HepG2 (cell line): Measurements from ENCODE around the gene ZNF146. TPM values are rescaled to one million over a fixed set of nuclear protein-coding genes. Genes with fewer than 3 reads are reported as not detected.

Experiments
- ARID2 ChIP-seq: sonication (generic); formaldehyde crosslinking; IDR thresholded peaks from 2 replicates; pipeline ENCODE4 v1.8.1; 2022; ENCODE audit warnings: mild to moderate bottlenecking, missing genetic modification reagents, borderline replicate concordance
- MAZ ChIP-seq, 2 experiments: sonication (generic) in 1 of 2; formaldehyde crosslinking in 1 of 2; IDR thresholded peaks; 2 replicates each; pipeline versions ENCODE4 v1.5.0 to v1.6.1; 2012 to 2020; ENCODE audit warnings: low read depth in 2 of 2, mild to moderate bottlenecking in 2 of 2, borderline replicate concordance in 1 of 2, improper control_type of control experiment in 1 of 2, low read length in 1 of 2, missing genetic modification reagents in 1 of 2, moderate library complexity in 1 of 2
- NFIC ChIP-seq: IDR thresholded peaks from 2 replicates; pipeline ENCODE4 v1.6.1; 2012; ENCODE audit warnings: mild to moderate bottlenecking, low read length, inconsistent platforms
- PHB2 ChIP-seq: fragments of 450-650 bp; IDR thresholded peaks from 2 replicates; pipeline ENCODE4 v1.6.1; 2018; ENCODE audit not compliant: partially characterized antibody
- ZNF790 ChIP-seq: sonication (generic); formaldehyde crosslinking; IDR thresholded peaks from 2 replicates; pipeline ENCODE4 v1.8.0; 2022; ENCODE audit warnings: missing genetic modification reagents, mild to moderate bottlenecking, borderline replicate concordance
- polyA plus RNA-seq, 8 experiments: library from polyadenylated mRNA; depleted of rRNA in 3 of 8; stranded (reverse) in 7 of 8; unstranded in 1 of 8; fragments of >200 nt; fragmentation: Illumina TruSeq in 4 of 8; extraction: Trizol in 4 of 8; gene quantifications; 2 replicates each; pipeline versions ENCODE4 v1.2.1 to v1.2.3, GENCODE V29; 2011 to 2016; ENCODE audit warnings: low read depth in 4 of 8, missing spikeins in 1 of 8, mixed read lengths in 1 of 8; ENCODE audit not compliant: insufficient read depth in 1 of 8
- total RNA-seq, 5 experiments: library from RNA; depleted of rRNA; stranded (reverse); fragments of >200 nt; fragmentation: Illumina TruSeq; extraction: Trizol; gene quantifications; 2 replicates each; pipeline ENCODE4 v1.2.3, GENCODE V29; 2016; ENCODE audit warnings: low read depth in 1 of 5
- TF ChIP-seq, protein P1 (sequence below): sonication (generic); formaldehyde crosslinking; IDR thresholded peaks from one replicate; pipeline ENCODE4 v1.5.1; 2020; ENCODE audit warnings: mild to moderate bottlenecking, missing genetic modification reagents; ENCODE audit errors: not compliant biosample characterization

The ZNF146 gene
- total and polyA plus RNA-seq, 2 of the 13 experiments (the other 11 are each of a cell fraction or from before 2014, with no cell fraction given) = 28.4 to 52.7 TPM

DNA sequence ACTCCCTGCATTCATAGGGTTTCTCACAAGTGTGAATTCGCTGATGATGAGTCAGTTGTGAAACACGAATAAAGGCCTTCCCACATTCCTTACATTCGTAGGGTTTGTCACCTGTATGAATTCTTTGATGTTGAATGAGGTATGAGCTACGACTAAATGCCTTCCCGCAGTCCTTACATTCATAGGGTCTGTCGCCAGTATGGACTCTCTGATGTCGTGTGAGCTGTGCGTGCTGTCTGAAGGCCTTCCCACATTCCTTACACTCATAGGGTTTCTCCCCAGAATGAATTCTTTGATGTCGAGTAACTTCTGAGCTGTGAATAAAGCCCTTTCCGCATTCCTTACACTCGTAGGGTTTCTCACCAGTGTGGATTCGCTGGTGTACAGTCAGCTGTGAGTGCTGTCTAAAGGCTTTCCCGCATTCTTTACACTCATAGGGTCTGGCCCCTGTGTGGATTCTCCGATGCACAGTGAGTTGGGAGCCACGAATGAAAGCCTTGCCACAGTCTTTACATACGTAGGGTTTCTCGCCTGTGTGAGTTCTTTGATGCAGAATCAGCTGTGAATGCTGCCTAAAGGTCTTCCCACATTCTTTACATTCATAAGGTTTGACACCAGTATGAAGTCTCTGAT is 32.2 kb upstream of the ZNF146 start (continued):
- TF ChIP-seq MAZ (IDR thresholded peaks at IDR 0.05; ENCODE audit: borderline replicate concordance, low read depth, low read length) = no peak
- no peak for TF ChIP-seq MAZ (CRISPR knock-in tag; IDR thresholded peaks at IDR 0.05; ENCODE audit: low read depth)
- TF ChIP-seq NFIC = no peak
- TF ChIP-seq ZNF790 = no peak
- no peak for TF ChIP-seq ARID2
- TF ChIP-seq, protein P1, sequence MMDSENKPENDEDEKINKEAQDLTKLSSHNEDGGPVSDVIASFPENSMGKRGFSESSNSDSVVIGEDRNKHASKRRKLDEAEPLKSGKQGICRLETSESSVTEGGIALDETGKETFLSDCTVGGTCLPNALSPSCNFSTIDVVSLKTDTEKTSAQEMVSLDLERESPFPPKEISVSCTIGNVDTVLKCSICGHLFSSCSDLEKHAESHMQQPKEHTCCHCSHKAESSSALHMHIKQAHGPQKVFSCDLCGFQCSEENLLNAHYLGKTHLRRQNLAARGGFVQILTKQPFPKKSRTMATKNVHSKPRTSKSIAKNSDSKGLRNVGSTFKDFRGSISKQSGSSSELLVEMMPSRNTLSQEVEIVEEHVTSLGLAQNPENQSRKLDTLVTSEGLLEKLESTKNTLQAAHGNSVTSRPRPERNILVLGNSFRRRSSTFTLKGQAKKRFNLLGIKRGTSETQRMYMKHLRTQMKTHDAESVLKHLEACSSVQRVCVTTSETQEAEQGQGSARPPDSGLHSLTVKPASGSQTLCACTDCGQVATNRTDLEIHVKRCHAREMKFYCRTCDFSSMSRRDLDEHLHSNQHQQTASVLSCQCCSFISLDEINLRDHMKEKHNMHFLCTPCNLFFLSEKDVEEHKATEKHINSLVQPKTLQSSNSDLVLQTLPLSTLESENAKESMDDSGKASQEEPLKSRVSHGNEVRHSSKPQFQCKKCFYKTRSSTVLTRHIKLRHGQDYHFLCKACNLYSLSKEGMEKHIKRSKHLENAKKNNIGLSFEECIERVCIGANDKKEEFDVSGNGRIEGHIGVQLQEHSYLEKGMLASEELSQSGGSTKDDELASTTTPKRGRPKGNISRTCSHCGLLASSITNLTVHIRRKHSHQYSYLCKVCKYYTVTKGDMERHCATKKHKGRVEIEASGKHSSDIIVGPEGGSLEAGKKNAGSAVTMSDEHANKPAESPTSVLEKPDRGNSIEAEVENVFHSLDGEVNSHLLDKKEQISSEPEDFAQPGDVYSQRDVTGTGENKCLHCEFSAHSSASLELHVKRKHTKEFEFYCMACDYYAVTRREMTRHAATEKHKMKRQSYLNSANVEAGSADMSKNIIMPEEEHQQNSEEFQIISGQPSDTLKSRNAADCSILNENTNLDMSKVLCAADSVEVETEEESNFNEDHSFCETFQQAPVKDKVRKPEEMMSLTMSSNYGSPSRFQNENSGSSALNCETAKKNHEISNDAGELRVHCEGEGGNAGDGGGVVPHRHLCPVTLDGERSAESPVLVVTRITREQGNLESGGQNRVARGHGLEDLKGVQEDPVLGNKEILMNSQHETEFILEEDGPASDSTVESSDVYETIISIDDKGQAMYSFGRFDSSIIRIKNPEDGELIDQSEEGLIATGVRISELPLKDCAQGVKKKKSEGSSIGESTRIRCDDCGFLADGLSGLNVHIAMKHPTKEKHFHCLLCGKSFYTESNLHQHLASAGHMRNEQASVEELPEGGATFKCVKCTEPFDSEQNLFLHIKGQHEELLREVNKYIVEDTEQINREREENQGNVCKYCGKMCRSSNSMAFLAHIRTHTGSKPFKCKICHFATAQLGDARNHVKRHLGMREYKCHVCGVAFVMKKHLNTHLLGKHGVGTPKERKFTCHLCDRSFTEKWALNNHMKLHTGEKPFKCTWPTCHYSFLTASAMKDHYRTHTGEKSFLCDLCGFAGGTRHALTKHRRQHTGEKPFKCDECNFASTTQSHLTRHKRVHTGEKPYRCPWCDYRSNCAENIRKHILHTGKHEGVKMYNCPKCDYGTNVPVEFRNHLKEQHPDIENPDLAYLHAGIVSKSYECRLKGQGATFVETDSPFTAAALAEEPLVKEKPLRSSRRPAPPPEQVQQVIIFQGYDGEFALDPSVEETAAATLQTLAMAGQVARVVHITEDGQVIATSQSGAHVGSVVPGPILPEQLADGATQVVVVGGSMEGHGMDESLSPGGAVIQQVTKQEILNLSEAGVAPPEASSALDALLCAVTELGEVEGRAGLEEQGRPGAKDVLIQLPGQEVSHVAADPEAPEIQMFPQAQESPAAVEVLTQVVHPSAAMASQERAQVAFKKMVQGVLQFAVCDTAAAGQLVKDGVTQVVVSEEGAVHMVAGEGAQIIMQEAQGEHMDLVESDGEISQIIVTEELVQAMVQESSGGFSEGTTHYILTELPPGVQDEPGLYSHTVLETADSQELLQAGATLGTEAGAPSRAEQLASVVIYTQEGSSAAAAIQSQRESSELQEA (CRISPR knock-in tag) = no peak
- no peak for TF ChIP-seq PHB2
